HEK293 (cell line): Measurements from ENCODE around the gene SAMD11.

Experiments used
- CTCF ChIP-seq: fragments of 450-650 bp; formaldehyde crosslinking; IDR thresholded peaks from 2 replicates; pipeline ENCODE4 v1.5.1; 2016; ENCODE audit warnings: missing biosample characterization, missing genetic modification characterization
- PRDM1 ChIP-seq: fragments of 450-650 bp; formaldehyde crosslinking; IDR thresholded peaks from 2 replicates; pipeline ENCODE4; 2016; ENCODE audit warnings: missing biosample characterization, missing genetic modification characterization
- ZBTB10 ChIP-seq: fragments of 450-650 bp; formaldehyde crosslinking; IDR thresholded peaks from 2 replicates; pipeline ENCODE4 v1.5.1; 2016; ENCODE audit warnings: missing biosample characterization, missing genetic modification characterization
- ZBTB20 ChIP-seq: fragments of 450-650 bp; formaldehyde crosslinking; IDR thresholded peaks from 2 replicates; pipeline ENCODE4 v1.5.1; 2016; ENCODE audit warnings: missing biosample characterization, missing genetic modification characterization
- ZBTB7A ChIP-seq: fragments of 450-650 bp; formaldehyde crosslinking; IDR thresholded peaks from 2 replicates; pipeline ENCODE4 v1.5.1; 2016; ENCODE audit warnings: low read depth, missing biosample characterization, missing genetic modification characterization
- ZFP69B ChIP-seq: fragments of 450-650 bp; formaldehyde crosslinking; IDR thresholded peaks from 2 replicates; pipeline ENCODE4 v1.5.1; 2016; ENCODE audit warnings: missing biosample characterization, missing genetic modification characterization
- ZIC2 ChIP-seq: fragments of 450-650 bp; formaldehyde crosslinking; IDR thresholded peaks from 2 replicates; pipeline ENCODE4 v1.5.1; 2016; ENCODE audit warnings: missing biosample characterization, missing genetic modification characterization
- ZNF133 ChIP-seq: fragments of 450-650 bp; formaldehyde crosslinking; IDR thresholded peaks from 2 replicates; pipeline ENCODE4 v1.5.1; 2016; ENCODE audit warnings: missing biosample characterization, missing genetic modification characterization
- ZNF146 ChIP-seq: fragments of 450-650 bp; formaldehyde crosslinking; IDR thresholded peaks from 2 replicates; pipeline ENCODE4 v1.5.1; 2016; ENCODE audit warnings: missing biosample characterization, missing genetic modification characterization
- ZNF169 ChIP-seq: fragments of 450-650 bp; formaldehyde crosslinking; IDR thresholded peaks from 2 replicates; pipeline ENCODE4 v1.5.1; 2016; ENCODE audit warnings: missing biosample characterization, missing genetic modification characterization
- ZNF174 ChIP-seq: fragments of 450-650 bp; formaldehyde crosslinking; IDR thresholded peaks from 2 replicates; pipeline ENCODE4 v1.5.0; 2017; ENCODE audit warnings: missing biosample characterization, mild to moderate bottlenecking, missing genetic modification characterization
- ZNF202 ChIP-seq: fragments of 450-650 bp; formaldehyde crosslinking; IDR thresholded peaks from 2 replicates; pipeline ENCODE4 v1.5.1; 2016; ENCODE audit warnings: missing biosample characterization, missing genetic modification characterization, borderline replicate concordance
- ZNF280C ChIP-seq: fragments of 450-650 bp; formaldehyde crosslinking; IDR thresholded peaks from 2 replicates; pipeline ENCODE4 v1.5.1; 2016; ENCODE audit warnings: missing biosample characterization, missing genetic modification characterization
- ZNF37A ChIP-seq: fragments of 450-650 bp; IDR thresholded peaks from 2 replicates; pipeline ENCODE4 v1.5.1; 2018; ENCODE audit warnings: missing biosample characterization, missing genetic modification characterization
- ZNF404 ChIP-seq: fragments of 450-650 bp; formaldehyde crosslinking; IDR thresholded peaks from 2 replicates; pipeline ENCODE4 v1.5.1; 2017; ENCODE audit warnings: missing biosample characterization, missing genetic modification characterization
- ZNF449 ChIP-seq: fragments of 450-650 bp; formaldehyde crosslinking; IDR thresholded peaks from 2 replicates; pipeline ENCODE4 v1.5.1; 2017; ENCODE audit warnings: missing biosample characterization, mild to moderate bottlenecking, missing genetic modification characterization, moderate library complexity
- ZNF514 ChIP-seq: fragments of 450-650 bp; formaldehyde crosslinking; IDR thresholded peaks from 2 replicates; pipeline ENCODE4 v1.5.1; 2016; ENCODE audit warnings: missing biosample characterization, missing genetic modification characterization
- ZNF548 ChIP-seq: fragments of 450-650 bp; formaldehyde crosslinking; IDR thresholded peaks from 2 replicates; pipeline ENCODE4 v1.5.1; 2016; ENCODE audit warnings: missing biosample characterization, missing genetic modification characterization
- ZNF596 ChIP-seq: fragments of 450-650 bp; IDR thresholded peaks from 2 replicates; pipeline ENCODE4 v1.5.0; 2018; ENCODE audit warnings: missing biosample characterization, mild to moderate bottlenecking, missing genetic modification characterization, moderate library complexity
- ZNF621 ChIP-seq: fragments of 450-650 bp; formaldehyde crosslinking; IDR thresholded peaks from 2 replicates; pipeline ENCODE4 v1.5.1; 2017; ENCODE audit warnings: missing biosample characterization, missing genetic modification characterization
- ZNF623 ChIP-seq: fragments of 450-650 bp; formaldehyde crosslinking; IDR thresholded peaks from 2 replicates; pipeline ENCODE4 v1.5.1; 2016; ENCODE audit warnings: missing biosample characterization, missing genetic modification characterization
- ZNF639 ChIP-seq: fragments of 450-650 bp; formaldehyde crosslinking; IDR thresholded peaks from 2 replicates; pipeline ENCODE4 v1.5.1; 2016; ENCODE audit warnings: missing biosample characterization, missing genetic modification characterization
- ZNF645 ChIP-seq: fragments of 450-650 bp; formaldehyde crosslinking; IDR thresholded peaks from 2 replicates; pipeline ENCODE4; 2016; ENCODE audit warnings: missing biosample characterization, missing genetic modification characterization
- ZNF654 ChIP-seq: fragments of 450-650 bp; formaldehyde crosslinking; IDR thresholded peaks from 2 replicates; pipeline ENCODE4 v1.5.1; 2016; ENCODE audit warnings: low read depth, missing biosample characterization, missing genetic modification characterization
- ZNF677 ChIP-seq: fragments of 450-650 bp; IDR thresholded peaks from 2 replicates; pipeline ENCODE4 v1.5.0; 2018; ENCODE audit warnings: missing biosample characterization, mild to moderate bottlenecking, missing genetic modification characterization, moderate library complexity
- ZNF747 ChIP-seq: fragments of 450-650 bp; formaldehyde crosslinking; IDR thresholded peaks from 2 replicates; pipeline ENCODE4 v1.5.1; 2016; ENCODE audit warnings: missing biosample characterization, missing genetic modification characterization

Gene SAMD11

GRCh38 chr1:938711-939489 is 15.2 kb downstream of the SAMD11 start (continued):
- no peak for TF ChIP-seq ZNF639
- TF ChIP-seq ZNF280C (tag by site-specific recombination), result no peak
- no peak for TF ChIP-seq ZIC2 (tag by site-specific recombination)
- TF ChIP-seq ZNF596, result no peak
- TF ChIP-seq ZNF548 (tag by site-specific recombination), result no peak
- 0 out of 2 replicates have a peak, but pooled peaks have one; percentile 10 for TF ChIP-seq ZBTB10 (tag by site-specific recombination)
- no peak for TF ChIP-seq ZNF645
- TF ChIP-seq ZNF174 (tag by site-specific recombination), result no peak
- TF ChIP-seq ZNF449, result no peak
- TF ChIP-seq CTCF (tag by site-specific recombination), result no peak; the same call in 1 of the 2 replicates
- TF ChIP-seq ZNF621 (tag by site-specific recombination), result no peak
- no peak for TF ChIP-seq ZNF677 (tag by site-specific recombination)
- TF ChIP-seq ZNF514 (tag by site-specific recombination), result no peak
- no peak for TF ChIP-seq ZBTB7A (tag by site-specific recombination)
- no peak for TF ChIP-seq ZNF747
- TF ChIP-seq ZNF37A (tag by site-specific recombination), result no peak
- no peak for TF ChIP-seq ZNF623 (tag by site-specific recombination)
- TF ChIP-seq ZNF202 (tag by site-specific recombination), result no peak
- no peak for TF ChIP-seq ZNF404
- peak; percentile 91 for TF ChIP-seq ZFP69B
- no peak for TF ChIP-seq ZNF654 (tag by site-specific recombination)
- no peak; the same call in 1 of the 2 replicates for TF ChIP-seq ZBTB20 (tag by site-specific recombination)
- no peak for TF ChIP-seq ZNF146 (tag by site-specific recombination)
- TF ChIP-seq ZNF169 (tag by site-specific recombination), result no peak
- no peak for TF ChIP-seq PRDM1 (tag by site-specific recombination)
- no peak for TF ChIP-seq ZNF133 (tag by site-specific recombination)
